ENCODE measurements around the gene LCE7A. TPM values are rescaled to one million over a fixed set of nuclear protein-coding genes. Genes with fewer than 3 reads are reported as not detected.

Gene LCE7A
- total and polyA plus RNA-seq, 2 donors (not counting 1 experiment from before 2014, with no cell fraction given): not detected

- Histone ChIP-seq H3K4me2 (ENCODE audit: extremely low read depth, insufficient read depth, low read length) (no peak overlapping the region), H3K9me3 (ENCODE audit: control insufficient read depth, insufficient read depth, low read depth, low read length) (no peaks in the 10 kb centered on the region), H2AFZ (ENCODE audit: low read length) (no peak overlapping the region), H3K9ac (ENCODE audit: insufficient read depth, low read length) (no peak overlapping the region), H4K20me1 (ENCODE audit: control insufficient read depth, extremely low read depth, insufficient read depth, low read length) (no peaks in the 10 kb centered on the region), H3K4me1 (ENCODE audit: control insufficient read depth, extremely low read depth, insufficient read depth, low read length) (peaks cover 10% of the 10 kb centered on the region), H3K79me2 (ENCODE audit: control insufficient read depth, insufficient read depth, low read length) (no peaks in the 10 kb centered on the region), H3K27ac (ENCODE audit: insufficient read depth, low read length) (no peak overlapping the region), H3K36me3 (ENCODE audit: control insufficient read depth, insufficient read depth, low read length) (no peaks in the 10 kb centered on the region), H3K27me3 (ENCODE audit: control insufficient read depth, insufficient read depth, low read length) (no peaks in the 10 kb centered on the region), H3K4me3 (replicated peaks in 1 of 4; ENCODE audit: control extremely low read depth in 1 of 4, insufficient read depth in 1 of 4, low read depth in 3 of 4, low read length in 4 of 4) (no peak overlapping the region)
- peak; percentile 7 to 22 for DNase-seq (ENCODE audit: low read depth in 2 of 2)
- TF ChIP-seq CTCF (conservative IDR thresholded peaks at IDR 0.05 in 1 of 2, IDR thresholded peaks at IDR 0.05 in 1 of 2; ENCODE audit: low read depth in 1 of 2, low read length in 2 of 2) (no peak), EZH2 (IDR thresholded peaks at IDR 0.05; ENCODE audit: low read length, missing control alignments) (no peak)
Measured at GRCh38 chr1:152886085-152886484, 26.3 kb downstream of the LCE7A start.

GRCh38 chr1:152886758-152887409 is 27.1 kb downstream of the LCE7A start:
- peaks cover 10% of the 10 kb centered on the region for H3K4me1 ChIP-seq (ENCODE audit: control insufficient read depth, extremely low read depth, insufficient read depth, low read length)
- no peak overlapping the region for H3K27ac ChIP-seq (ENCODE audit: insufficient read depth, low read length)

GRCh38 chr1:152888126-152888525 is 28.3 kb downstream of the LCE7A start:
- Histone ChIP-seq H3K27ac (ENCODE audit: insufficient read depth, low read length) (no peak overlapping the region), H3K9ac (ENCODE audit: insufficient read depth, low read length) (no peak overlapping the region), H3K9me3 (ENCODE audit: control insufficient read depth, insufficient read depth, low read depth, low read length) (no peaks in the 10 kb centered on the region), H3K27me3 (ENCODE audit: control insufficient read depth, insufficient read depth, low read length) (no peaks in the 10 kb centered on the region), H3K36me3 (ENCODE audit: control insufficient read depth, insufficient read depth, low read length) (no peaks in the 10 kb centered on the region), H4K20me1 (ENCODE audit: control insufficient read depth, extremely low read depth, insufficient read depth, low read length) (no peaks in the 10 kb centered on the region), H3K79me2 (ENCODE audit: control insufficient read depth, insufficient read depth, low read length) (no peaks in the 10 kb centered on the region), H3K4me2 (ENCODE audit: extremely low read depth, insufficient read depth, low read length) (no peak overlapping the region), H3K4me1 (ENCODE audit: control insufficient read depth, extremely low read depth, insufficient read depth, low read length) (peaks cover 10% of the 10 kb centered on the region), H3K4me3 (replicated peaks in 1 of 4; ENCODE audit: control extremely low read depth in 1 of 4, insufficient read depth in 1 of 4, low read depth in 3 of 4, low read length in 4 of 4) (no peak overlapping the region), H2AFZ (ENCODE audit: low read length) (no peak overlapping the region)
- no peak for TF ChIP-seq EZH2 (IDR thresholded peaks at IDR 0.05; ENCODE audit: low read length, missing control alignments)
- TF ChIP-seq CTCF (conservative IDR thresholded peaks at IDR 0.05 in 1 of 2, IDR thresholded peaks at IDR 0.05 in 1 of 2; ENCODE audit: low read depth in 1 of 2, low read length in 2 of 2): no peak
- no peak for DNase-seq (ENCODE audit: low read depth in 2 of 2)

More at GRCh38 chr1:152886758-152887409, 27.1 kb downstream of the LCE7A start:
- no peak overlapping the region for H2AFZ ChIP-seq (ENCODE audit: low read length)
- no peak overlapping the region for H3K9ac ChIP-seq (ENCODE audit: insufficient read depth, low read length)
- no peaks in the 10 kb centered on the region for H3K36me3 ChIP-seq (ENCODE audit: control insufficient read depth, insufficient read depth, low read length)
- no peaks in the 10 kb centered on the region for H4K20me1 ChIP-seq (ENCODE audit: control insufficient read depth, extremely low read depth, insufficient read depth, low read length)
- H3K27me3 ChIP-seq (ENCODE audit: control insufficient read depth, insufficient read depth, low read length): no peaks in the 10 kb centered on the region
- H3K79me2 ChIP-seq (ENCODE audit: control insufficient read depth, insufficient read depth, low read length): no peaks in the 10 kb centered on the region
- no peak overlapping the region for H3K4me3 ChIP-seq (replicated peaks in 1 of 4; ENCODE audit: control extremely low read depth in 1 of 4, insufficient read depth in 1 of 4, low read depth in 3 of 4, low read length in 4 of 4)
- TF ChIP-seq EZH2 (IDR thresholded peaks at IDR 0.05; ENCODE audit: low read length, missing control alignments): no peak
- no peak for TF ChIP-seq CTCF (conservative IDR thresholded peaks at IDR 0.05 in 1 of 2, IDR thresholded peaks at IDR 0.05 in 1 of 2; ENCODE audit: low read depth in 1 of 2, low read length in 2 of 2)
- no peaks in the 10 kb centered on the region for H3K9me3 ChIP-seq (ENCODE audit: control insufficient read depth, insufficient read depth, low read depth, low read length)
- DNase-seq (ENCODE audit: low read depth in 2 of 2): no peak
- no peak overlapping the region for H3K4me2 ChIP-seq (ENCODE audit: extremely low read depth, insufficient read depth, low read length)

All from fibroblast of lung (primary cell).